H1 (cell line): ENCODE data around the gene TEX9. TPM values are rescaled to one million over a fixed set of nuclear protein-coding genes. Genes with fewer than 3 reads are reported as not detected.

Source experiments
- CHD7 ChIP-seq: fragments of 300-600 bp; sonication (generic); IDR thresholded peaks from 2 replicates; pipeline ENCODE4 v1.7.1; 2012; ENCODE audit warnings: low read length, moderate library complexity, mild to moderate bottlenecking, inconsistent platforms; ENCODE audit not compliant: insufficient replicate concordance
- GABPA ChIP-seq: IDR thresholded peaks from 2 replicates; pipeline ENCODE4 v1.6.1; 2011; ENCODE audit warnings: mild to moderate bottlenecking, low read length, moderate library complexity, borderline replicate concordance; ENCODE audit not compliant: insufficient read depth
- GTF2F1 ChIP-seq: IDR thresholded peaks from 2 replicates; pipeline ENCODE4 v1.6.1; 2012; ENCODE audit warnings: low read depth, low read length, improper control_type of control experiment, borderline replicate concordance
- PHF8 ChIP-seq: fragments of 200-600 bp; sonication (generic); conservative IDR thresholded peaks from 2 replicates; pipeline ENCODE4 v1.7.1; 2012; ENCODE audit warnings: low read depth, mild to moderate bottlenecking, inconsistent platforms, low read length, moderate library complexity
- POLR2AphosphoS5 ChIP-seq: IDR thresholded peaks from 2 replicates; pipeline ENCODE4 v1.6.1; 2011; ENCODE audit warnings: low read depth, low read length
- SP1 ChIP-seq: IDR thresholded peaks from 2 replicates; pipeline ENCODE4 v1.6.1; 2011; ENCODE audit warnings: low read depth, low read length
- TEAD4 ChIP-seq: IDR thresholded peaks from 2 replicates; pipeline ENCODE4 v1.6.1; 2012; ENCODE audit warnings: low read depth, low read length, inconsistent platforms, mixed read lengths
- polyA plus RNA-seq, 7 experiments: library from polyadenylated mRNA; depleted of rRNA in 3 of 7; stranded (reverse) in 5 of 7; unstranded in 2 of 7; fragments of >200 nt in 5 of 7; fragments of 200-250 nt in 2 of 7; gene quantifications; 1 replicate in 5 of 7; 2 replicates in 1 of 7; 4 replicates in 1 of 7; pipeline versions ENCODE4 v1.2.1 to v1.2.3, GENCODE V29; 2011 to 2013; ENCODE audit warnings: missing spikeins in 2 of 7, mixed read lengths in 2 of 7
- total RNA-seq: library from RNA; stranded (reverse); fragmentation: NEBNext Ultra II Directional; extraction: Animal tissue kit (Norgen Biotek cat#: 25700); gene quantifications from 2 replicates; pipeline ENCODE4 v1.2.1, GENCODE V29; 2021

TEX9 gene
- total and polyA plus RNA-seq, 2 of the 8 experiments (the other 6 are each of a cell fraction or from before 2014, with no cell fraction given): 3.4 to 12.3 TPM

DNA sequence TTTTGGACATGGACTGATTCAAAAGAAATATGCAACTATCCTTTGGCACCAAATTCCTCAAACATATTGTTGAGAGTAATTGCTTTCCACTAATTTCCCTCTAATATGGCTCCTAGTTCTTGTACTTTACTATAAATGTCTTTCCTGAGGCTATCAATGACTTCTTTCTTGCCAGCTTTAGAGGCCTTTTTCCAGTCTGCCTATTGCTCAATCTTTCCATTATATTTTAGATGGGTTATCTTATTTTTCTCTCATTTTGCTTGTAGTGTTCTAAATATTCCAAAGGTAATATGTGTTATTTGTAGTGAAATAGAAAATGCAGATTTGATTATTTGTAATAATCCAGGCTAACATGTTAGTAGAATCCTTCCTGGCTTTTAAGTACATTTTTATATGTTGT, 11.5 kb upstream of the TEX9 start (continued):
- TF ChIP-seq CHD7: no peak
- no peak for TF ChIP-seq POLR2AphosphoS5
- no peak for TF ChIP-seq GTF2F1
- no peak for TF ChIP-seq GABPA
- no peak for TF ChIP-seq PHF8
- no peak for TF ChIP-seq TEAD4
- no peak for TF ChIP-seq SP1
